GM18873 (cell line): ENCODE measurements around the gene MSH3.
"Not testable (repeated sequence)": the region's sequence is repeated elsewhere in the genome, so short reads cannot be mapped to it uniquely, and the experiment has no call there.

ENCODE experiments used
- ATAC-seq: cut with Tn5 transposase; IDR thresholded peaks from one replicate; pipeline ENCODE4 v1.9.1; 2021; ENCODE audit warnings: mild to moderate bottlenecking, moderate library complexity, moderate number of reproducible peaks; ENCODE audit not compliant: unreplicated experiment, low FRiP score

MSH3 gene

GRCh38 chr5:80747922-80748321, 93.5 kb downstream of the MSH3 start:
- no peak for ATAC-seq

- ATAC-seq, result no peak
These were observed 98.0 kb downstream of the MSH3 start for GRCh38 chr5:80752427-80752826.

- no peak for ATAC-seq
These were observed 99.3 kb downstream of the MSH3 start for GRCh38 chr5:80753712-80754111.

- ATAC-seq, result peak; percentile 52
These were observed 100.4 kb downstream of the MSH3 start for GRCh38 chr5:80754900-80755299.

GRCh38 chr5:80755626-80756025, 101.2 kb downstream of the MSH3 start:
- ATAC-seq, result peak; percentile 97

- ATAC-seq, result no peak
These were observed 101.8 kb downstream of the MSH3 start for GRCh38 chr5:80756292-80756691.

GRCh38 chr5:80757290-80757689, 102.8 kb downstream of the MSH3 start:
- no peak for ATAC-seq

- no peak for ATAC-seq
These were observed 105.6 kb downstream of the MSH3 start for GRCh38 chr5:80759866-80760577.

GRCh38 chr5:80760680-80761079, 106.2 kb downstream of the MSH3 start:
- no peak for ATAC-seq

- no peak for ATAC-seq
These were observed 106.7 kb downstream of the MSH3 start for GRCh38 chr5:80761176-80761575.

- no peak for ATAC-seq
These were observed 107.5 kb downstream of the MSH3 start for GRCh38 chr5:80761966-80762365.

GRCh38 chr5:80762573-80762972, 108.1 kb downstream of the MSH3 start:
- ATAC-seq, result no peak

- no peak for ATAC-seq
These were observed 108.8 kb downstream of the MSH3 start for GRCh38 chr5:80763211-80763610.

GRCh38 chr5:80763873-80764647, 109.6 kb downstream of the MSH3 start:
- ATAC-seq, result no peak

GRCh38 chr5:80764786-80765185, 110.3 kb downstream of the MSH3 start:
- no peak for ATAC-seq

- ATAC-seq, result no peak
These were observed 123.2 kb downstream of the MSH3 start for GRCh38 chr5:80777347-80778287.

GRCh38 chr5:80780024-80780423, 125.6 kb downstream of the MSH3 start:
- ATAC-seq, result no peak

GRCh38 chr5:80780761-80781285, 126.4 kb downstream of the MSH3 start:
- no peak for ATAC-seq

- ATAC-seq, result no peak
These were observed 126.9 kb downstream of the MSH3 start for GRCh38 chr5:80781356-80781755.

GRCh38 chr5:80782626-80783025, 128.2 kb downstream of the MSH3 start:
- no peak for ATAC-seq

- not testable (repeated sequence) for ATAC-seq
These were observed 129.3 kb downstream of the MSH3 start for GRCh38 chr5:80783751-80784150.
